NCI-H510A (cell line): ENCODE results near the gene KCNQ1OT1.

ENCODE experiments used
- DNase-seq: peaks from one replicate; lab custom pipeline; 2025; lab: John Stamatoyannopoulos, UW

The KCNQ1OT1 gene

DNA sequence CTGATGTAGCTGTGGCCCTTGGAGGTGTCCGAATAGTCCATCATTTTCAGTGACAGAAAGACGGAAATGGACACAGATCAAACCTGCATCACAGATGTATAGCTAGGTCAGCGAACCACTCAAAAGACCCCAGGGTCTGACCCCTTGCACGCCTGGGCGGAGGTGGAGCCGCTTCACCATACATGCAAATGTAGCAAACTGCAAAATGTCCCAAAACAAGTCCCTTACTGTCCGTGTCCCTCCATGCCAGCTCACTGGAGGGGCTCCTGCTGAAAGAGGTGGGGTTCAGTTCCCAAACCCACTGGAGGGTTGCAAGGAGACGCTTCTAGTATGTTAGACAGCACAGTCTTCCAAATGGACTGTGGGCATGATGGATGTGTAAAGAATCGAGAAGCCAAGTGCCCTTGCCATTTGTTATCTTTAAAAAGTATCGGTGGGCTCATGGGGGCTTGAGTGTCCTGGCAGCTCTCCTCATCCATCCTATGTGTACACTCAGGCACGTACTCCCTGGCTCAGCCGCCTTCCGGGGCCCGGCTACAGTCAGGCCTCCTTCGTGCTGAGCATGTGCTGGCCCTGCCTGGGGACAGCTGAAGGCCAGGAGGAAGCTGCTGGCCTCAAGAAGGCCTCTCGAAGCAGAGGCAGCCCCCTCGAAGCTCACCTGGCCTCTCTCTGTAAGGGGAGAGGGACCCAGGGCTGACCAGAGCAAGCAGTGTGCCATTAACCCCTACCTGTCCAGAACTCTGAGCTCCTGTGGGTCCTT, 20.2 kb upstream of the KCNQ1OT1 start:
- no peak for DNase-seq

GRCh38 chr11:2718817-2719438, 19.1 kb upstream of the KCNQ1OT1 start:
- DNase-seq, result no peak

DNA sequence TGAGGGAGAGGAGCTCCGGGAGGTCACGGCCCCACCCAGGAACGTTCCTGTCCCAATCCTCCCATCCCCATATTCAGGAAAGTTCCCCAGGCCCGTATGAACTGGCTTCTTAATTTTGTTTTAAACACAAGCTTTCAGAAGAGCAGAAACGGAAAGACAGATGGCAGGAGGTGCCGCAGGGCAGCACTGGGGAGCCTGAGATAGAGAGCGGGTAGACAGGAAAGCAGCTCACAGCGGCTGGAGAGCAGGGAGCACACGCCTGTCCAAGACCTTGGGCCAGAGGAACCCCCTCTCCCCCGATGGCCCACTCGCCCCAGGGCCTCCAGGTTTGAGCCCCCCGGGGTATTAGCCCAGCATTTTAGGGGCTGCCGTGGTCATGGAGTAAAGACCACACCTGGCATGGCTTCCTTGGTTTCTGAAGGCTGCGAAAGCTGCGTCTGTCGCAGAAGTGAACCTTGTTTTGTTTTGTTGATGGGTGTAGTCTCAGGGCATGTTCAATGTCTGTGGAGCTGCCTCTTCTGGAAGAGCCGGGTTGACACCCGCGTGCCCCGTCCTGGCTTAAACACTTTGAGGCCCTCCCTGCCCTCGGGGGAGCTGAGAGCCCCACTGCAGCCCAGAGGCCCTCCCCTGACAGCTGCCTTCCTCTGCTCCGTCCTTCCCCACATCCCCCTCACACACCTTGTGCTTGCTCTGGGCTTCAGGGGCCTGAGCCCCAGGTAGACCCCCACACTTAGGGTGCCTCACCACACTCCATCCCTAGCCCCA, 17.9 kb upstream of the KCNQ1OT1 start:
- DNase-seq, result no peak

DNA sequence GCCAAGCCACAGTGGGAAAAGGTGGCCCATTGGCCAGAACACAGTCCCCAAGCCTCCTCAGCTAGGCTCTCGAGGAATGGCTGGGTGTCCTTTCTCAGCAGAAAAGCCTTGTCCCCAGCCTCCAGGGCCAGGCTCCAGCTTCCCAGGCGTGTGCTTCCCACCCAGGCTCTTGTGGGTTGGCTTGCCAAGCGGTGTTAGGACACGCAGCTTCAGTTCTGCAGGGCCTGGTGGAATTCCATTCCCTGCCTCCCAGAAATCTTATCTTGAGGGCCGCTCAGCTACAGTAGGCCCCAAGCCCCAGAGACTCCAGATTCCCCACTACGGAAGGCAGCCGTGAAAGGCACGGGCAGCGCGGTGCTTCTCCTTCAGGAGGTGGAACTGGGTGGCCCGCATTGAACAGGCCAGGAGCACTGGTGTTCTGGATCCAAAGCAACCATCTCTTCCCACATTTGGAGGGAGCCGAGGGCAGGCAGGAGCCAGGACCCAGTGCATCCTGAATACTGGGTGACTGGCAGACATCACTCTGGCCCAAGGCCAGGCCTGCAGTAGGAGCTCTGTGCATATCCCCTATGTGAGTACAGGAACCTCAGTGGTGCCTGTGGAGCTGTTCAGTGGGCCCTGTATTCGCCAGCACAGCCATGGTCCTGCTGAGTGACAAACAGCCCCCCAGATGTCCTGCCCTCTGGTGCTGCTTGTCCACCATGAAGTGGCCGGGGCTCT, 16.7 kb upstream of the KCNQ1OT1 start:
- DNase-seq, result no peak

- no peak for DNase-seq
These were observed 16.0 kb upstream of the KCNQ1OT1 start for GRCh38 chr11:2715716-2716350.

DNA sequence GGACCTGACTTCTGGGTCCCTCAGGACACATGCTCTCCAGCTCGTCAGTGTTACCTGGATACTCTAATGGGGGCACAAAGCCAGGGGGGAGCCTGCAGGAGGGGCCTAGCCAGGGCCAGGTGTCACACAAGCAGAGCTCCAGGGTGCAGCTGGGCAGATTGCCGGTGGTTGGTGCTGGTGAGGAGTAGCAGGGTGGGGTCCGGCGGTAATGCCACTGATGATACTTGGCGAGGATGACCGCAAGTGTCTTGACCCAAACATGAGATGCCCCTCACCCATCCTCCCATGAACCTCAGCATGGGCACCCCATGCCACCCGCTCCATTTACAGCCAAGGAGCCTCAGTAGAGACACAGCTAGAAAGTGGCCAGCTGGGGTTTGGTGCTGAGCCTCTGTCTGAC, 15.1 kb upstream of the KCNQ1OT1 start:
- no peak for DNase-seq

GRCh38 chr11:2714463-2714800, 14.6 kb upstream of the KCNQ1OT1 start:
- no peak for DNase-seq

GRCh38 chr11:2713661-2714462, 14.1 kb upstream of the KCNQ1OT1 start:
- no peak for DNase-seq

- DNase-seq, result no peak
These were observed 13.3 kb upstream of the KCNQ1OT1 start for GRCh38 chr11:2713094-2713493.

DNA sequence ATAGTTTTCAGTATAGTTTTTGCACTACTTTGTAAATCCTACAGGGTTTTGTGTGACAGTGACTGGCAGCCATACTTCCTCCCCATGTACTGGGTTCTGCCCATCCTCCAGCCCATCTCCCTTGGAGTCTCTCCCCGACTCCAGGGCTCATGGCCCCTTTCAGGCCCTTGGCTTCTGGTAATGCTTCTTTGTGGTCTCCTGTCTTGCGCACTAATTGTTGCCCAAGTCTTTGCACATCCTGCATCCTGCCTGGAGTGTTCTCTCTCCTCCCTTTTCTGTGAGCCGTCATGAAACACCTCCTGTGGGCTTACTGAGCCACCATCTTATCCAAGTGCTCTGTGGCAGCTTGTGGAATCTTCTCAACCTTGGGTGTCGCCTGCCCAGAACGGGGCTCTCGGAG, 11.4 kb upstream of the KCNQ1OT1 start:
- no peak for DNase-seq

DNA sequence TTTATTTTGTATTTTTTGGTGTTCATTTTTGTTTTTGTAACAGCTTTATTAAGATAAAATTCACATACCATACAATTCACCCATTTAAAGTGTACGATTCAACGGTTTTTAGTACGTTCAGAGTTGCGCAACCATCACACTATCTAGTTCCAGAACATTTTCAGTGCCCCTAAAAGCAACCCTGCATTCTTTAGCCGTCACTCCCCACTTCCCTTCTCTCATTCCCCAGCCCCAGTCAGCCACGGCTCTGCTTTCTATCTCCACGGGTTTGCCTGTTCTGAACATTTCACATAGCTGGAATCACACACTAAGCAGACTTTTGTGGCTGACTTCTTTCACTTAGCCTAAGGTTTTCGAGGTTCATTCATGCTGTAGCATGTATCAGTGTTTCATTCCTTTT, 9.6 kb upstream of the KCNQ1OT1 start:
- DNase-seq, result no peak

DNA sequence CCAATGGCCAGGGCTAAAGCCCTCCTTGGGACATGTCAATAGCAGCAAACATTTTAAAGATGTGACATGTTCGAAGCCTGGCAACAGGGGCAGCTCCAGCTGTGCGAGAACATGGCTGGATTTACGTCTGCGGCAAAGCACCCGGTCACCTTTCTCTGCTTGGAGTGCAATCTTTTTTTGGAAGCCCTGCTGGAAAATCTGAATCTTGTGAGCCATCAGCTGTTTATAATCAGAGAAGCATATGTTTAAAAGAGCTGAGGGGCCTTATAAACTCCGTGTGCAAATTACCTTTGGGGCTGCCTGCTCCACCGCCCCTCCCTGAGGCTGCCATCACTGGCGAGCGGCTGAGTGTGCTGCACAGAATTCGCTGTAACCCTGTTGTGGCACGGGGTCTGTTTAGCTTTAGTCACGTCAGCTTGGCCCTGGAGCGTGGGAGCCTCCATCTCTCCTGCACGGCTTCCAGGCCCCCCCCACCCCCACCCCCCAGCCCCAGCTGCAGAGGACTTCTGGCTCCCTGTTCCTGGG, 9.0 kb upstream of the KCNQ1OT1 start:
- DNase-seq, result no peak

- no peak for DNase-seq
These were observed 8.4 kb upstream of the KCNQ1OT1 start for GRCh38 chr11:2708151-2708581.

DNA sequence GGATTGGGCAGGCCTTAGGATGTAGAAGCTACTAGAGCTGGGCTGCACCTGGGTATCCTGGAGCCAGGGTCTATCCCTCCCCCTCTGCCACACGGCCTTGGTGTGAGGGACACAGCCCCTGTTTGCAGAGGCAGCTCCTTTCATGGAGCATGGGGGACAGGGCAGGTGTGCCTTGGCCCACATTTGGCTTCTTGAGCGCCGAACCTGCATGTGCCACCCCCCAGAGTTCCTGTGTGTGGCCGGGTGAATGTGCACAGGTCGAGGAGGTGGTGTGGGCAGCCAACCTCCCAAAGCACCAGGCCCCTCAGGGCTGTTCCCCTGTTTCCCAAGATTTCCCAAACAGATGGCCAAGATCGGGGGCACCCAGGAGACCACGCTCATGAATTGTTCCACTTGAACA, 7.9 kb upstream of the KCNQ1OT1 start:
- DNase-seq, result no peak

GRCh38 chr11:2706321-2706720, 6.5 kb upstream of the KCNQ1OT1 start:
- no peak for DNase-seq

DNA sequence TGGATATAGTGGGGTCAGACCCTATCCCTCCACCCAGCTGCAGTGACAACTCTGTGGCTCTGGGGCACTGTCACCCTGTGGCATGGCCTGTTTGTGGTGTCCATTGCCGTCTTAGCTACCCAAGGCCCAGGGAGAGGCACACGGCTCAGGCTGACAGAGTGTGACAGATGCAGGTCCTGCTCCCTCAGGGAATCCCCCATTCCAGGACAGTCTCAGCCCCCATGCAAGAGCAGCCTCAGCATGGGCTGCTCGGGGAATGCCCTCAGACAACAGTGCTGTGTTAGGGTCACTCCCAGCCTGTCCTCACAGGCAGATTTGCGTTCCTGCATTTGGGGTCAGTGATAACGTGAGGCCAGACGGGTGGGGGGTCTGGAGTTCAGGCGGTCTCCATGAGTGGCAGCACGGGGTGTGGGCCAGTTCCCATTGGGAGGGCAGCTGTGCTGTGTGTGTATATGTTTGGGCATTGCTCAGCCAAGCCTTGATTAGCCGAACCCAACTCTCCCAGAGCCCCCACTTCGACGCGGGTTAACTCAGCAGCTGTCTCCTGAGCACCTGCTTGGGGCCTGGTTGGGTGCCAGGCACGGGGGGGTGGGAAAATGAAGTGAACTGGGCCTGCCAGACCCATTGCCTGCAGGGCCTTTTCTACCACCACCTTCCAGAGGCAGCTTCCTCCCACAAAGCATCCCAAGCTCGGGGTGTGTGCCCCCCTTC, 5.3 kb upstream of the KCNQ1OT1 start:
- DNase-seq, result no peak

GRCh38 chr11:2704356-2704755, 4.6 kb upstream of the KCNQ1OT1 start:
- DNase-seq, result no peak

DNA sequence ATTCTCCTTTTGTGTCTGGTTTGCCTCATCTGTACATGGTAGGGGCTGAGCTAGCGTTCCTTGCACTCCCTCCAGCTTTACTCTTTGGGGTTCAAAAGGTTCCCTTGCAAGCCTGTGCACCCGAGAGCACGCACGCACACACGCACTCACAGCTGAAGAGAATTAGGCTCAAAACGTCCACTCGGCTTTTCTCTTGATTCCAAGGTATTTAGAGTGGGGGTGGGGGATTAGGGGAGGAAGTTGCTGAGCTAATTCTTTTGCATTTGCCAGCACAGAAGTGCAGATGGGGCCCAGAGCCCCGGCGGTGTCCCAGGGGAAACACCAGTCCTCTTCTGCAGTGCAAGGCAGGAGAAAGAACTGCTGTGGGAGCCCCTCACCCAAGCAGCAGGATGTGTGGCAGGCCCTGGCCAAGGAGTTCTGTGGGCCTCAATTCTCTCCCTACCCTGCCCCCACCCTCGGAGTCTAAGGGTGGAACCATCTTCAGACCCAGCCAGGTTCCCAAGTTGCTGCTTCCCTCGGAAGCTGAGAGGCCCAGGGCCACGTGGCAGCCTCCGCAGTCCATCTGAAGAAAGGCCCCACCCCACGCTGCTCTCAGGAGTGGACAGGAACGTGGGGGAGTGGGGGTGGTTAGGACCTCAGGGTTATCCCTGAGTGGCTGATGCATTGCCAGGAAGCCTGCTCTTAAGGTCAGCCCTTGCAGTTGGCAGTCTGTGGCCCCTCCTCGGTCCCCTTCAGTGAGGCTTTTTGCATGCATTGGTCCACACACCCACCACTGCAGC, 3.8 kb upstream of the KCNQ1OT1 start:
- DNase-seq, result no peak

DNA sequence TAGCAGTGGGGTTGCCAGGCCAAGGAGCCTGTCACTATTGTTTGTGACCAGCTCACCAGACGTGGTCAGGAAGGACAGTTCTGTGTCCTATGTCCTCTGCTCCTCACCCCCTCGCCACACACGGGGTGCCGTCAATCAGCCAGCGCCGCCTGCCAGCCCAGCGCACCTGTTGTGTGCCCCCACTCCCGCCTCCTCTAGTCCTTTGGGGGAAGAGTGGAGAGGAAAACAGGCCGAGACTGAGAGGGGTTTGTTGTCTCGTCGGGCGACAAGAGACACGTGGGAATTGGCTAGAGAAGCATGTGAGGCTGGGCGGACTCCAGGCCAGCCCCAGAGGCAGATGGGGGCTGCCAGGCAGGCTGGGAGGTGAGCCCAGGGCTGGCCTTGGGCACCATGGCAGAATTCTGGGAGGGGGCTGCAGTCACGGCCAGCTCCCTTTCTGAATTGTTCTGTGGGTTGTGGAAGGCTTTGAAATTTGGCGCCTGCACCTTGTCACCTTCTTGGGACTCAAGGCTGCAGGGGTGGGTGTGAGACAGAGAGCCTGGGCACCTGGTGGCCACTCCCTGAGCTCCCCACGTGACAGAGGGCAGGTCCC, 3.1 kb upstream of the KCNQ1OT1 start:
- no peak for DNase-seq
